A549 (cell line): Measurements from ENCODE around the gene KBTBD6. TPM values are rescaled to one million over a fixed set of nuclear protein-coding genes. Genes with fewer than 3 reads are reported as not detected.

ENCODE experiments used
- ATAC-seq, 2 experiments: fragments of 200-7000 bp in 1 of 2; fragments of >200 bp in 1 of 2; cut with Nextera tagmentation in 1 of 2; cut with Tn5 transposase in 1 of 2; 3 replicates each; pipeline versions ENCODE4 v1.8.0 to v1.9.1; 2018 to 2020; ENCODE audit warnings: mild to moderate bottlenecking in 1 of 2, moderate library complexity in 1 of 2
- CTCF ChIA-PET: fragments of 300-600 bp; sonication (Branson Sonifier 250); formaldehyde crosslinking; extraction: SDS; loops from one replicate; lab custom pipeline; 2021; ENCODE audit warnings: antibody characterized with exemption, inconsistent platforms; lab: Yijun Ruan, JAX
- POLR2A ChIA-PET: fragments of 350-600 bp; formaldehyde crosslinking; extraction: SDS; loops from one replicate; lab custom pipeline; 2021; ENCODE audit warnings: antibody characterized with exemption, inconsistent platforms; lab: Yijun Ruan, JAX
- DNase-seq, 2 experiments: peaks; one replicate each; pipeline versions ENCODE4 v3.0.0 to v3.0.0-alpha.2; 2011 to 2016; ENCODE audit warnings: low read depth in 1 of 2, low spot score in 1 of 2
- FAIRE-seq: peaks from 2 replicates; lab custom pipeline; 2011; peaks lifted over from hg19 to GRCh38; lab: Jason Lieb, UNC
- H3K27ac ChIP-seq, 2 experiments: fragments of >200 bp; sonication (Bioruptor Twin); formaldehyde crosslinking; 3 replicates each; pipeline ENCODE4 v1.5.1; 2016 to 2017
- H3K4me1 ChIP-seq: fragments of >200 bp; sonication (Bioruptor Twin); formaldehyde crosslinking; 3 replicates; pipeline ENCODE4 v1.6.1; 2016
- H3K4me2 ChIP-seq: fragments of >200 bp; sonication (Bioruptor Twin); formaldehyde crosslinking; 3 replicates; pipeline ENCODE4 v1.6.1; 2016
- H3K4me3 ChIP-seq: fragments of >200 bp; sonication (Bioruptor Twin); formaldehyde crosslinking; 3 replicates; pipeline ENCODE4 v1.5.1; 2016
- H3K9me3 ChIP-seq: fragments of >200 bp; sonication (Bioruptor Twin); formaldehyde crosslinking; 3 replicates; pipeline ENCODE4 v1.6.1; 2016
- EHF ChIP-seq: fragments of 250-450 bp; sonication (Bioruptor Pico); IDR thresholded peaks from 2 replicates; pipeline ENCODE4 v1.5.0; 2020; ENCODE audit warnings: mild to moderate bottlenecking
- EHMT2 ChIP-seq: fragments of 200-600 bp; sonication (generic); IDR thresholded peaks from 2 replicates; pipeline ENCODE4 v1.6.1; 2016; ENCODE audit warnings: antibody characterized with exemption, low read depth, mild to moderate bottlenecking, moderate library complexity
- ESRRA ChIP-seq: fragments of 150-350 bp; IDR thresholded peaks from 2 replicates; pipeline ENCODE4 v1.6.1; 2014; ENCODE audit warnings: mild to moderate bottlenecking, low read length, borderline replicate concordance
- FOSB ChIP-seq: fragments of 250-450 bp; sonication (Bioruptor Pico); IDR thresholded peaks from 2 replicates; pipeline ENCODE4 v1.5.0; 2020; ENCODE audit warnings: mild to moderate bottlenecking, moderate library complexity
- HMGXB4 ChIP-seq: fragments of 250-450 bp; sonication (Bioruptor Pico); IDR thresholded peaks from 2 replicates; pipeline ENCODE4 v1.5.0; 2021; ENCODE audit warnings: mild to moderate bottlenecking, moderate library complexity, borderline replicate concordance
- HOXA7 ChIP-seq: fragments of 250-450 bp; sonication (Bioruptor Pico); IDR thresholded peaks from 2 replicates; pipeline ENCODE4 v1.5.0; 2020; ENCODE audit warnings: mild to moderate bottlenecking, moderate library complexity
- HOXB5 ChIP-seq: fragments of 250-450 bp; sonication (Bioruptor Pico); IDR thresholded peaks from 2 replicates; pipeline ENCODE4 v1.5.0; 2020; ENCODE audit warnings: mild to moderate bottlenecking, moderate library complexity
- JUN ChIP-seq, 2 experiments: fragments of >200 bp; sonication (Bioruptor Twin); formaldehyde crosslinking; IDR thresholded peaks; 2 replicates in 1 of 2; 3 replicates in 1 of 2; pipeline ENCODE4 v1.6.1; 2016 to 2017
- KDM1A ChIP-seq: fragments of 200-600 bp; sonication (generic); IDR thresholded peaks from 2 replicates; pipeline ENCODE4 v1.6.1; 2016; ENCODE audit warnings: low read depth, mild to moderate bottlenecking
- MAFK ChIP-seq: fragments of 450-650 bp; IDR thresholded peaks from 2 replicates; pipeline ENCODE4 v1.6.1; 2014; ENCODE audit not compliant: partially characterized antibody
- MAZ ChIP-seq: fragments of 150-350 bp; IDR thresholded peaks from 2 replicates; pipeline ENCODE4 v1.6.1; 2014; ENCODE audit warnings: antibody characterized with exemption, low read depth, low read length, borderline replicate concordance
- NFE2L2 ChIP-seq: fragments of 150-350 bp; conservative IDR thresholded peaks from 2 replicates; pipeline ENCODE4 v1.6.1; 2014; ENCODE audit warnings: low read length
- NPAS2 ChIP-seq: fragments of 250-450 bp; sonication (Bioruptor Pico); IDR thresholded peaks from 2 replicates; pipeline ENCODE4 v1.8.0; 2022; ENCODE audit warnings: mild to moderate bottlenecking, moderate library complexity, borderline replicate concordance
- PBX3 ChIP-seq: IDR thresholded peaks from 2 replicates; pipeline ENCODE4 v1.6.1; 2012
- ZFP36 ChIP-seq: fragments of 450-650 bp; IDR thresholded peaks from 2 replicates; pipeline ENCODE4 v1.6.1; 2014; ENCODE audit warnings: borderline replicate concordance; ENCODE audit not compliant: partially characterized antibody
- WGBS: methylation state at CpG from one replicate; pipeline ENCODE4 v1.1.6; 2017; ENCODE audit errors: missing lambda C conversion rate; 5-methylcytosine and 5-hydroxymethylcytosine counted together
- polyA plus RNA-seq, 4 experiments: library from polyadenylated mRNA; depleted of rRNA in 3 of 4; stranded (reverse); fragments of >200 nt; fragmentation: RNase III in 1 of 4; extraction: RNeasy Plus Mini Kit Qiagen cat#74134 plus additional on column Dnase treatment in 1 of 4; gene quantifications; 2 replicates in 3 of 4; 3 replicates in 1 of 4; pipeline ENCODE4 v1.2.3, GENCODE V29; 2011 to 2017
- TF ChIP-seq, protein P1 (sequence below): fragments of 150-350 bp; IDR thresholded peaks from 2 replicates; pipeline ENCODE4 v1.6.1; 2014; ENCODE audit warnings: low read depth, mild to moderate bottlenecking, low read length
- TF ChIP-seq, protein P2 (sequence below): IDR thresholded peaks from 2 replicates; pipeline ENCODE4 v1.6.1; 2012

The KBTBD6 gene
- polyA plus RNA-seq, 2 of the 4 experiments (the other 2 are of a cell fraction): 5.0 to 5.3 TPM

- Histone ChIP-seq H3K4me3 (no peak overlapping the region), H3K27ac (no peak overlapping the region), H3K4me1 (no peaks in the 10 kb centered on the region), H3K9me3 (peaks cover 36% of the 10 kb centered on the region)
- ATAC-seq (no peak), FAIRE-seq (no peak), DNase-seq (peak in 1 of 2 experiments; percentile 17)
- POLR2A ChIA-PET: no interaction called here
- WGBS: 34% methylated on average over 3 of the region's 3 CpGs
- TF ChIP-seq JUN (IDR thresholded peaks at IDR 0.05) (no peak), KDM1A (peak; percentile 53; the same call in 1 of the 2 replicates)
- TF ChIP-seq, all 56 proteins: peak for 1
- CTCF ChIA-PET: no interaction called here
- no peak overlapping the region for H3K4me2 ChIP-seq
Observed at GRCh38 chr13:41148419-41149283, 16.0 kb upstream of the KBTBD6 start.

- no peak for ATAC-seq
Observed at GRCh38 chr13:41145136-41145908, 12.7 kb upstream of the KBTBD6 start.

More at GRCh38 chr13:41145136-41145908, 12.7 kb upstream of the KBTBD6 start:
- POLR2A ChIA-PET: no interaction called here
- Histone ChIP-seq H3K27ac (no peak overlapping the region), H3K4me3 (no peak overlapping the region), H3K9me3 (peaks cover 29% of the 10 kb centered on the region), H3K4me1 (no peaks in the 10 kb centered on the region), H3K4me2 (no peak overlapping the region)
- DNase-seq (no peak), FAIRE-seq (no peak)
- CTCF ChIA-PET: no interaction called here
- 58% methylated on average over 4 of the region's 4 CpGs for WGBS
- TF ChIP-seq FOSB (no peak), EHMT2 (no peak), HOXB5 (no peak), NPAS2 (CRISPR knock-in tag) (no peak), MAZ (no peak), HOXA7 (no peak), ZFP36 (no peak), HMGXB4 (CRISPR knock-in tag) (no peak), EHF (no peak), ESRRA (no peak), KDM1A (no peak), NFE2L2 (no peak), PBX3 (no peak), MAFK (no peak)
- TF ChIP-seq, protein P1, sequence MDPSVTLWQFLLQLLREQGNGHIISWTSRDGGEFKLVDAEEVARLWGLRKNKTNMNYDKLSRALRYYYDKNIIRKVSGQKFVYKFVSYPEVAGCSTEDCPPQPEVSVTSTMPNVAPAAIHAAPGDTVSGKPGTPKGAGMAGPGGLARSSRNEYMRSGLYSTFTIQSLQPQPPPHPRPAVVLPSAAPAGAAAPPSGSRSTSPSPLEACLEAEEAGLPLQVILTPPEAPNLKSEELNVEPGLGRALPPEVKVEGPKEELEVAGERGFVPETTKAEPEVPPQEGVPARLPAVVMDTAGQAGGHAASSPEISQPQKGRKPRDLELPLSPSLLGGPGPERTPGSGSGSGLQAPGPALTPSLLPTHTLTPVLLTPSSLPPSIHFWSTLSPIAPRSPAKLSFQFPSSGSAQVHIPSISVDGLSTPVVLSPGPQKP: no peak
- TF ChIP-seq, protein P2, sequence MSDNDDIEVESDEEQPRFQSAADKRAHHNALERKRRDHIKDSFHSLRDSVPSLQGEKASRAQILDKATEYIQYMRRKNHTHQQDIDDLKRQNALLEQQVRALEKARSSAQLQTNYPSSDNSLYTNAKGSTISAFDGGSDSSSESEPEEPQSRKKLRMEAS: no peak
